Psoas muscle (tissue), 8 donors: ENCODE measurements around the gene LDHD. TPM values are rescaled to one million over a fixed set of nuclear protein-coding genes. Genes with fewer than 3 reads are reported as not detected.
A peak's percentile ranks its signal among the peaks of the same experiment; 100 is the strongest.

ENCODE experiments used
- ATAC-seq, 4 donors: fragments of 200-7000 bp; cut with Tn5 transposase; one replicate each; pipeline ENCODE4 v1.9.1; 2020; ENCODE audit warnings: moderate library complexity in 3 of 4, mild to moderate bottlenecking in 2 of 4
- DNase-seq, 2 donors: peaks; one replicate each; pipeline ENCODE4 v3.0.0-alpha.2; 2020
- H3K27ac ChIP-seq: fragments of 200-600 bp; one replicate; pipeline ENCODE4 v1.8.0; 2022
- H3K27me3 ChIP-seq, 3 donors: fragments of 200-600 bp in 1 of 3; one replicate each; pipeline versions ENCODE4 v1.6.1 to v1.8.0; 2013 to 2022; ENCODE audit warnings: low read length in 2 of 3, mild to moderate bottlenecking in 2 of 3, moderate library complexity in 1 of 3; ENCODE audit not compliant: insufficient read depth in 3 of 3
- H3K36me3 ChIP-seq, 2 donors: fragments of 200-600 bp in 1 of 2; one replicate each; pipeline versions ENCODE4 v1.6.1 to v1.8.0; 2013 to 2022; ENCODE audit warnings: low read depth in 1 of 2, mild to moderate bottlenecking in 1 of 2, moderate library complexity in 1 of 2; ENCODE audit not compliant: insufficient read depth in 1 of 2
- H3K4me1 ChIP-seq: fragments of 200-600 bp; one replicate; pipeline ENCODE4 v1.8.0; 2022
- H3K4me3 ChIP-seq: fragments of 200-600 bp; one replicate; pipeline ENCODE4 v1.8.0; 2022; ENCODE audit warnings: mild to moderate bottlenecking
- H3K9me3 ChIP-seq: fragments of 200-600 bp; one replicate; pipeline ENCODE4 v1.8.0; 2022
- WGBS, 3 donors: extraction: QIAGEN DNeasy Blood & Tissue Kit; methylation state at CpG; one replicate each; pipeline versions ENCODE4 v1.1.6 to v1.1.7; 2013; 5-methylcytosine and 5-hydroxymethylcytosine counted together
- intact Hi-C, 2 donors: fragments of 100-400 bp; cut with DNase I; formaldehyde crosslinking; loops; one replicate each; pipeline versions ENCODE4 v1.11.0 to v1.14.2; 2022
- polyA plus RNA-seq, 3 donors: library from polyadenylated mRNA; stranded (reverse); fragments of 200-250 nt; gene quantifications; one replicate each; pipeline ENCODE4 v1.2.3, GENCODE V29; 2013
- total RNA-seq, 4 donors: library from RNA; stranded (reverse); fragmentation: NEBNext Ultra II Directional in 2 of 4; extraction: Animal tissue kit (Norgen Biotek cat#: 25700) in 2 of 4; gene quantifications; one replicate each; pipeline versions ENCODE4 v1.2.1 to v1.2.4, GENCODE V29; 2021 to 2023
- TF ChIP-seq, protein P1 (sequence below): fragments of 200-600 bp; IDR thresholded peaks from one replicate; pipeline ENCODE4 v1.8.0; 2022; ENCODE audit warnings: antibody characterized with exemption
- donor health status: healthy with polysubstance abuse.
- donor health status: DM: no; HTN: no; CAD: no; lungs with moderate emphysema.
- donor health status: Bipolar disorder and iron deficiency.
- donor health status: healthy.
- donor health status: DM: yes; HTN: yes; CAD: no.
- donor health status: DM: no; HTN: no; CAD: no.
- donor health status: DM: no; HTN: no; CAD: no.
- donor health status: DM: yes; HTN: yes; CAD: no.

The LDHD gene
- total and polyA plus RNA-seq, 7 donors = 20.5 to 66.6 (median 35.7) TPM

DNA sequence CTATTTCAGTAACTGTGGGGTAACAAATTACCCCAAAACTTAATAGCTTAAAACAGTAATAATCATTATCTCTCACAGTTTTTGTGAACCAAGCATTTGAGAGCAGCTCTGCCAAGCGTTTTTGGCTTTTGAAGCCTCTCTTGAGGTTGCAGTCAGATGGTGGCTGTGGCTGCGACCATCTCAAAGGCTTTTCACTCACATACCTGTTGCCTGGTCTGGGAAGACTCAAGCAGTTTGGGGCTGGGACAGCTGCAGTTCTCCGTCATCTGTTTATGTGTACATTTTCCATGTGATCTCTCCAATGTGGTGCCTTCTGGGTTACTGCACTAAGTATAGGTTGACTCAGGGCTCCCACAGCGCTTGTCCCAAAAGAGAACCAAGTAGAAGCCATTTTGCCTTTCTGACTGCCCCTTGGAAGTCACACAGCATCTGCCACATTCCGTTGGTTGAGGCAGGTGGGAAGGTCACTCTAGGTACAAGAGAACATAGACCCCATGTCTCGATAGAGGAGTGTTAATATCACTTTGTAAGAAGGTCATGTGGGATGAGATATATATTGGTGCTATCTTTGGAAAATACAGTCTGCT, 49.6 kb downstream of the LDHD start:
- WGBS, 3 donors = 80 to 88% (median 82%) methylated on average over 6 of the region's 6 CpGs
- intact Hi-C loops = no loop called here
- ATAC-seq = no peak
- Histone ChIP-seq H3K9me3 (no peaks in the 10 kb centered on the region), H3K4me1 (peaks cover 53% of the 10 kb centered on the region), H3K4me3 (no peak overlapping the region), H3K27me3 (no peaks in the 10 kb centered on the region), H3K36me3 (no peaks in the 10 kb centered on the region), H3K27ac (no peak overlapping the region)
- TF ChIP-seq, protein P1, sequence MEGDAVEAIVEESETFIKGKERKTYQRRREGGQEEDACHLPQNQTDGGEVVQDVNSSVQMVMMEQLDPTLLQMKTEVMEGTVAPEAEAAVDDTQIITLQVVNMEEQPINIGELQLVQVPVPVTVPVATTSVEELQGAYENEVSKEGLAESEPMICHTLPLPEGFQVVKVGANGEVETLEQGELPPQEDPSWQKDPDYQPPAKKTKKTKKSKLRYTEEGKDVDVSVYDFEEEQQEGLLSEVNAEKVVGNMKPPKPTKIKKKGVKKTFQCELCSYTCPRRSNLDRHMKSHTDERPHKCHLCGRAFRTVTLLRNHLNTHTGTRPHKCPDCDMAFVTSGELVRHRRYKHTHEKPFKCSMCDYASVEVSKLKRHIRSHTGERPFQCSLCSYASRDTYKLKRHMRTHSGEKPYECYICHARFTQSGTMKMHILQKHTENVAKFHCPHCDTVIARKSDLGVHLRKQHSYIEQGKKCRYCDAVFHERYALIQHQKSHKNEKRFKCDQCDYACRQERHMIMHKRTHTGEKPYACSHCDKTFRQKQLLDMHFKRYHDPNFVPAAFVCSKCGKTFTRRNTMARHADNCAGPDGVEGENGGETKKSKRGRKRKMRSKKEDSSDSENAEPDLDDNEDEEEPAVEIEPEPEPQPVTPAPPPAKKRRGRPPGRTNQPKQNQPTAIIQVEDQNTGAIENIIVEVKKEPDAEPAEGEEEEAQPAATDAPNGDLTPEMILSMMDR = no peak
- no peak for DNase-seq

DNA sequence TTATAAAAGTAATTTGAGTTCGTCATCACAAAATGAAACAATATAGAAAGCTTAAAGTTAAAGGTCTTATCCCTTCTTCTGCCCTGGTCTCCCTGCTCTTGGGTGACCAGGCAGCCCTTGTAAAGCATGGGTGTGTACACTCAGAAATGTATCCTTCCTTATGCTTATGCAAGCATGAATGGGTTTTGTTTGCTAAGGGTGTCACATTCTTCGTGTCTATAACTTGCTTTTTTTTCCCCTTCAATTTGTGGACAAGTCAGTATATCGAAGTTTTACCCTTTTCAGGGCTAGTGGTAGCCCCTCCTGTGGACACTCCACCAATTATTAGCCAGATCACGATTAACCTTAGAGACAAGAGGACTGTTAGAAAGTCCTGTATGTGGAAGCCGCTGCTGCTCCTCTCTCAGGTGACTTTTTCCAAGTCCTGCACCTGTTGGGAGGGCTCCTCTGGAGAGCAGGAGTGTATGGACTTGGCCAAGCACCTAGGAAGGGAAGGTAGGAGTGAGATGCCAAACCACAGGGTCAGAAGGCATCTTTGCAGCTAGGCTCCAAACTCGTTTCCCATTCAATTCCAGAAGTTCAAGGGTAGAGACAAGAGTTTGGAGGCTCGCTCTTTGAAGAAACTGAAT, 50.9 kb downstream of the LDHD start:
- H3K27me3 ChIP-seq = no peaks in the 10 kb centered on the region
- no peaks in the 10 kb centered on the region for H3K9me3 ChIP-seq
- H3K4me1 ChIP-seq = peaks cover 58% of the 10 kb centered on the region
- 82 to 89% (median 84%) methylated on average over 7 of the region's 7 CpGs for WGBS, 3 donors
- TF ChIP-seq, protein P1 = no peak
- intact Hi-C loops = no loop called here
- H3K36me3 ChIP-seq = no peaks in the 10 kb centered on the region
- no peak for ATAC-seq
- H3K4me3 ChIP-seq = no peak overlapping the region
- no peak overlapping the region for H3K27ac ChIP-seq
- DNase-seq = no peak

DNA sequence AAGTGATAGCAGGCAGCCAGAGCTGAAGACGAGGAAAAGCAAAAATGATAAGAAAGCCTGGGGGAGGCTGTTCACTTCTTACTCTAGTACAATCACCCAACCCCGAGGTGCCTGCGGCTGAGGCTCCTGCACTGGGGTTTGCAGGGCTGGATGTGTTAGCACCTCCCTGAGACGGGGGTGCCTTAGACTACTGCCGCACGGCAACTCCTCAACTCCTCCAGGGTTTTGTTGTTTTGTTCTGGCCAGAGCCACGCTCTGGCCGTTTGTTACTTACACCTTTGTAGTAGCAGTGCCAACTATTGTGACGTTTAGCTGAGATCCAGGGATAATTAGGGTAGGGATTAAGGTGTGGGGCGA, 51.5 kb downstream of the LDHD start:
- H3K27ac ChIP-seq = no peak overlapping the region
- 63 to 82% (median 73%) methylated on average over 10 of the region's 10 CpGs for WGBS, 3 donors
- intact Hi-C loops = no loop called here
- H3K9me3 ChIP-seq = no peaks in the 10 kb centered on the region
- H3K36me3 ChIP-seq = no peaks in the 10 kb centered on the region
- TF ChIP-seq, protein P1 = no peak
- no peaks in the 10 kb centered on the region for H3K27me3 ChIP-seq
- DNase-seq (no peak), ATAC-seq (no peak)
- no peak overlapping the region for H3K4me3 ChIP-seq
- peaks cover 53% of the 10 kb centered on the region for H3K4me1 ChIP-seq

DNA sequence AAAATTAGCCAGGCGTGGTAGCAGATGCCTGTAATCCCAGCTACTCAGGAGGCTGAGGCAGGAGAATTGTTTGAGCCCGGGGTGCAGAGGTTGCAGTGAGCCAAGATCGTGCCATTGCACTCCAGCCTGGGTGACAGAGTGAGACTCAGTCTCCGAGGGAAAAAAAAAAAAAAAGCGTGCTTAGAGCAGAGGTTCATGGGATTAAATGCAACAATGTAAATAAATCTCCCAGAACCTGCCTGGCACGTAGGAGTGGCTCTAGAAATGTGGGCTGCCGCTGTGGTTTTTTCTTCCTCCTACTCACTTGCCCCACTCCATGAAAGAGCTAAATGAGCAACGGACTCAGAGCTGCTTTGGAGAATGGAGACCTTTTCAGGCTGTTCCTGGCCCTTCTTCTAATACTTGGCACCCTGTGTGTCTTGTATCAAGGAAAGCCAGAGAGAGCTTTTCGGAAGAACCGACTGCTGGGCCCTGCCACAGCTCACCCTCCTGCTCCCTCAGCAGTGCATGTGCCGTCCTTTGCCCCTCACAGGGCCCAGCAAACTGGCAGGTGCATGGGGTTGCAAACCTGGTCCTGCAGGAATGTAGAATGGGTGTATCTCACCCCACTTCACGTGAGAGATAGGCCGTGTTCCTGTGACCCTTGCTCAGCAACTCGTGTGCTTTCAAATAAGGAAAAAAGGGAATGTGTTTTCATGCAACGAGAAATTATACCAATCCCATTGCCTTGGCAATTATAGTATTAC, 52.0 kb downstream of the LDHD start:
- TF ChIP-seq, protein P1 = no peak
- H3K27ac ChIP-seq = no peak overlapping the region
- no peaks in the 10 kb centered on the region for H3K9me3 ChIP-seq
- no peaks in the 10 kb centered on the region for H3K27me3 ChIP-seq
- peak in 1 of 4 donors; percentile 2 for ATAC-seq
- peaks cover 47% of the 10 kb centered on the region for H3K4me1 ChIP-seq
- 51 to 77% (median 59%) methylated on average over 15 of the region's 15 CpGs for WGBS, 3 donors
- DNase-seq = no peak
- H3K4me3 ChIP-seq = no peak overlapping the region
- H3K36me3 ChIP-seq = no peaks in the 10 kb centered on the region
- intact Hi-C loops = loop anchor here in 1 of 2 donors (5.0 kb wide), 1 partner anchor 43 kb away; no protein-coding TSS in a partner anchor
